ENCODE data around the gene DIO2.

Gene DIO2

GRCh38 chr14:80208461-80208860 lies 2.8 kb downstream of the DIO2 start:
- TF ChIP-seq, protein P1, sequence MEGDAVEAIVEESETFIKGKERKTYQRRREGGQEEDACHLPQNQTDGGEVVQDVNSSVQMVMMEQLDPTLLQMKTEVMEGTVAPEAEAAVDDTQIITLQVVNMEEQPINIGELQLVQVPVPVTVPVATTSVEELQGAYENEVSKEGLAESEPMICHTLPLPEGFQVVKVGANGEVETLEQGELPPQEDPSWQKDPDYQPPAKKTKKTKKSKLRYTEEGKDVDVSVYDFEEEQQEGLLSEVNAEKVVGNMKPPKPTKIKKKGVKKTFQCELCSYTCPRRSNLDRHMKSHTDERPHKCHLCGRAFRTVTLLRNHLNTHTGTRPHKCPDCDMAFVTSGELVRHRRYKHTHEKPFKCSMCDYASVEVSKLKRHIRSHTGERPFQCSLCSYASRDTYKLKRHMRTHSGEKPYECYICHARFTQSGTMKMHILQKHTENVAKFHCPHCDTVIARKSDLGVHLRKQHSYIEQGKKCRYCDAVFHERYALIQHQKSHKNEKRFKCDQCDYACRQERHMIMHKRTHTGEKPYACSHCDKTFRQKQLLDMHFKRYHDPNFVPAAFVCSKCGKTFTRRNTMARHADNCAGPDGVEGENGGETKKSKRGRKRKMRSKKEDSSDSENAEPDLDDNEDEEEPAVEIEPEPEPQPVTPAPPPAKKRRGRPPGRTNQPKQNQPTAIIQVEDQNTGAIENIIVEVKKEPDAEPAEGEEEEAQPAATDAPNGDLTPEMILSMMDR (IDR thresholded peaks at IDR 0.05; ENCODE audit: extremely low read depth, insufficient read depth, missing control alignments): no peak
- in situ Hi-C loops (cut with MboI; ENCODE audit: low pct_unique_long_range_greater_than_20kb, low sequenced_read_pairs, unreplicated experiment): loop anchor here (25.0 kb wide), 1 partner anchor 629 kb away; no protein-coding TSS in a partner anchor
- DNase-seq (ENCODE audit: low spot score): no peak

- TF ChIP-seq, protein P1 (IDR thresholded peaks at IDR 0.05; ENCODE audit: extremely low read depth, insufficient read depth, missing control alignments): no peak
- in situ Hi-C loops (cut with MboI; ENCODE audit: low pct_unique_long_range_greater_than_20kb, low sequenced_read_pairs, unreplicated experiment): loop anchor here (25.0 kb wide), 1 partner anchor 631 kb away; no protein-coding TSS in a partner anchor
- DNase-seq (ENCODE audit: low spot score): no peak
Observed at GRCh38 chr14:80206351-80207080, 4.8 kb downstream of the DIO2 start.

GRCh38 chr14:80202888-80203562 lies 8.3 kb downstream of the DIO2 start:
- DNase-seq (ENCODE audit: low spot score): peak; percentile 14
- TF ChIP-seq, protein P1 (IDR thresholded peaks at IDR 0.05; ENCODE audit: extremely low read depth, insufficient read depth, missing control alignments): peak; percentile 67
- in situ Hi-C loops (cut with MboI; ENCODE audit: low pct_unique_long_range_greater_than_20kb, low sequenced_read_pairs, unreplicated experiment): loop anchor here (25.0 kb wide), 1 partner anchor 634 kb away; no protein-coding TSS in a partner anchor

DNA sequence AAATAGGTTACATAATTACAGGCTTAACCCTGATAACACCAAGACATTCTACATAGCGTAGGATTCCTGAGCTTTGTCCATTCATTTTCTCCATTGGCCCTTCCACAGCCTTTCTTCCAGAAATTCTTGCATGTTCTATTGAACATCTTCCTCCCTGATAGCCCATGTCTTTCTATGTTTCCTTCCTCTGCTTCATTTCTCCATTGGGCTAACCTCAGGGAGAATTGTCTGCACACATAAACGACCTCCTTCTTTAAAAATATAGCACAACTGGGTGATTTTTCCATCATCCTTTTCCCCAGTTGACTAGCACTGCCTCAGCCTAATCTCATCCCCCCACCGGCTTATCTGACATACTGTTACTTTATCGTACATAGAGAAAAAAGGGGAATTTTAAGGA lies 11.2 kb downstream of the DIO2 start:
- TF ChIP-seq, protein P1 (IDR thresholded peaks at IDR 0.05; ENCODE audit: extremely low read depth, insufficient read depth, missing control alignments): no peak
- in situ Hi-C loops (cut with MboI; ENCODE audit: low pct_unique_long_range_greater_than_20kb, low sequenced_read_pairs, unreplicated experiment): loop anchor here (25.0 kb wide), 1 partner anchor 637 kb away; no protein-coding TSS in a partner anchor
- DNase-seq (ENCODE audit: low spot score): no peak

GRCh38 chr14:80188571-80188970 lies 22.7 kb downstream of the DIO2 start:
- no peak for DNase-seq (ENCODE audit: low spot score)
- in situ Hi-C loops (cut with MboI; ENCODE audit: low pct_unique_long_range_greater_than_20kb, low sequenced_read_pairs, unreplicated experiment): no loop called here
- TF ChIP-seq, protein P1 (IDR thresholded peaks at IDR 0.05; ENCODE audit: extremely low read depth, insufficient read depth, missing control alignments): no peak

- in situ Hi-C loops (cut with MboI; ENCODE audit: low pct_unique_long_range_greater_than_20kb, low sequenced_read_pairs, unreplicated experiment): no loop called here
- TF ChIP-seq, protein P1 (IDR thresholded peaks at IDR 0.05; ENCODE audit: extremely low read depth, insufficient read depth, missing control alignments): no peak
- no peak for DNase-seq (ENCODE audit: low spot score)
Observed at GRCh38 chr14:80186301-80186800, 25.0 kb downstream of the DIO2 start.
